Neural cell (in vitro differentiated cells): ENCODE measurements around the gene ACTN1. TPM values are rescaled to one million over a fixed set of nuclear protein-coding genes. Genes with fewer than 3 reads are reported as not detected.

Source experiments
- H2AFZ ChIP-seq: fragments of 200-600, 300-800 bp; sonication (generic), shearing (Covaris generic); 2 replicates; pipeline ENCODE4 v1.6.0; 2014; ENCODE audit warnings: low read depth, mild to moderate bottlenecking, antibody characterized with exemption, low read length, moderate library complexity
- H3F3A ChIP-seq: fragments of 200-600 bp; shearing (Covaris generic); 2 replicates; pipeline ENCODE4 v1.6.1; 2016; ENCODE audit warnings: mild to moderate bottlenecking, moderate library complexity, mixed read lengths, antibody characterized with exemption, low read length; ENCODE audit not compliant: insufficient read depth, poor library complexity, severe bottlenecking
- H3K27ac ChIP-seq: fragments of 200-600, 300-800 bp; sonication (generic), shearing (Covaris generic); 2 replicates; pipeline ENCODE4 v1.5.1; 2014; ENCODE audit warnings: mild to moderate bottlenecking, low read length, moderate library complexity
- H3K27me3 ChIP-seq: fragments of 300-800, 200-600 bp; sonication (generic), shearing (Covaris generic); 2 replicates; pipeline ENCODE4 v1.6.0; 2014; ENCODE audit warnings: mild to moderate bottlenecking, low read depth, low read length, moderate library complexity; ENCODE audit not compliant: insufficient read depth
- H3K36me3 ChIP-seq: fragments of 300-800, 200-600 bp; sonication (generic), shearing (Covaris generic); 2 replicates; pipeline ENCODE4 v1.5.1; 2014; ENCODE audit warnings: mild to moderate bottlenecking, antibody characterized with exemption, low read length, moderate library complexity; ENCODE audit not compliant: insufficient read depth
- H3K4me2 ChIP-seq: fragments of 300-800, 200-600 bp; sonication (generic), shearing (Covaris generic); 2 replicates; pipeline ENCODE4 v1.6.0; 2014; ENCODE audit warnings: mild to moderate bottlenecking, low read length
- H3K4me3 ChIP-seq: fragments of 300-800, 200-600 bp; sonication (generic), shearing (Covaris generic); 2 replicates; pipeline ENCODE4 v1.5.1; 2014; ENCODE audit warnings: mild to moderate bottlenecking, low read length, moderate library complexity
- H3K79me2 ChIP-seq: fragments of 200-600 bp; shearing (Covaris generic); replicated peaks from 2 replicates; pipeline ENCODE4 v1.6.0; 2014; ENCODE audit warnings: mild to moderate bottlenecking, low read length, moderate library complexity; ENCODE audit not compliant: insufficient read depth
- H3K9ac ChIP-seq: fragments of 300-800, 200-600 bp; sonication (generic), shearing (Covaris generic); 2 replicates; pipeline ENCODE4 v1.6.1; 2016; ENCODE audit warnings: mild to moderate bottlenecking, low read length, mixed read lengths
- H3K9me2 ChIP-seq: fragments of 200-600 bp; shearing (Covaris generic); 2 replicates; pipeline ENCODE4 v1.6.1; 2016; ENCODE audit warnings: mild to moderate bottlenecking, low read length, mixed read lengths; ENCODE audit not compliant: insufficient read depth
- H3K9me3 ChIP-seq: fragments of 200-600, 300-800 bp; sonication (generic), shearing (Covaris generic); 2 replicates; pipeline ENCODE4 v1.6.1; 2016; ENCODE audit warnings: mild to moderate bottlenecking, mixed run types, low read length, moderate library complexity, mixed read lengths
- H4K20me1 ChIP-seq: fragments of 200-600 bp; shearing (Covaris generic); 2 replicates; pipeline ENCODE4 v1.6.1; 2016; ENCODE audit warnings: mild to moderate bottlenecking, mixed run types; ENCODE audit not compliant: insufficient read depth
- EP300 ChIP-seq: fragments of 450-650 bp; conservative IDR thresholded peaks from 2 replicates; pipeline ENCODE4 v1.6.1; 2014; ENCODE audit warnings: antibody characterized with exemption, mild to moderate bottlenecking, moderate library complexity; ENCODE audit not compliant: poor library complexity, severe bottlenecking
- EZH2 ChIP-seq: fragments of 200-600, 300-800 bp; shearing (Covaris generic), sonication (generic); IDR thresholded peaks from 2 replicates; pipeline ENCODE4 v1.6.1; 2014; ENCODE audit warnings: antibody characterized with exemption, low read length, borderline replicate concordance, mild to moderate bottlenecking; ENCODE audit not compliant: insufficient read depth, poor library complexity, severe bottlenecking
- MXI1 ChIP-seq: fragments of 450-650 bp; conservative IDR thresholded peaks from 2 replicates; pipeline ENCODE4 v1.6.1; 2014; ENCODE audit warnings: antibody characterized with exemption, mild to moderate bottlenecking; ENCODE audit not compliant: poor library complexity, severe bottlenecking
- POLR2AphosphoS5 ChIP-seq: IDR thresholded peaks from 2 replicates; pipeline ENCODE4 v1.6.1; 2012
- RAD21 ChIP-seq: fragments of 450-650 bp; conservative IDR thresholded peaks from 2 replicates; pipeline ENCODE4 v1.6.1; 2014; ENCODE audit warnings: antibody characterized with exemption, mild to moderate bottlenecking, moderate library complexity
- SMC3 ChIP-seq: fragments of 450-650 bp; conservative IDR thresholded peaks from 2 replicates; pipeline ENCODE4 v1.6.1; 2014; ENCODE audit warnings: antibody characterized with exemption, mild to moderate bottlenecking, moderate library complexity; ENCODE audit not compliant: poor library complexity
- TAF1 ChIP-seq: IDR thresholded peaks from 2 replicates; pipeline ENCODE4 v1.6.1; 2012; ENCODE audit warnings: low read depth
- polyA plus RNA-seq: library from polyadenylated mRNA; depleted of rRNA; stranded (reverse); fragments of >200 nt; gene quantifications from 2 replicates; pipeline ENCODE4 v1.2.3, GENCODE V29; 2014
- TF ChIP-seq, protein P1 (sequence below): fragments of 450-650 bp; IDR thresholded peaks from 2 replicates; pipeline ENCODE4 v1.5.1; 2014; ENCODE audit warnings: antibody characterized with exemption, mild to moderate bottlenecking, moderate library complexity; ENCODE audit not compliant: poor library complexity, severe bottlenecking
- TF ChIP-seq, protein P2 (sequence below): IDR thresholded peaks from 2 replicates; pipeline ENCODE4 v1.6.1; 2012; ENCODE audit warnings: borderline replicate concordance

Gene ACTN1
- polyA plus RNA-seq, 1 donor from 2014 or later: 10.8 TPM

DNA sequence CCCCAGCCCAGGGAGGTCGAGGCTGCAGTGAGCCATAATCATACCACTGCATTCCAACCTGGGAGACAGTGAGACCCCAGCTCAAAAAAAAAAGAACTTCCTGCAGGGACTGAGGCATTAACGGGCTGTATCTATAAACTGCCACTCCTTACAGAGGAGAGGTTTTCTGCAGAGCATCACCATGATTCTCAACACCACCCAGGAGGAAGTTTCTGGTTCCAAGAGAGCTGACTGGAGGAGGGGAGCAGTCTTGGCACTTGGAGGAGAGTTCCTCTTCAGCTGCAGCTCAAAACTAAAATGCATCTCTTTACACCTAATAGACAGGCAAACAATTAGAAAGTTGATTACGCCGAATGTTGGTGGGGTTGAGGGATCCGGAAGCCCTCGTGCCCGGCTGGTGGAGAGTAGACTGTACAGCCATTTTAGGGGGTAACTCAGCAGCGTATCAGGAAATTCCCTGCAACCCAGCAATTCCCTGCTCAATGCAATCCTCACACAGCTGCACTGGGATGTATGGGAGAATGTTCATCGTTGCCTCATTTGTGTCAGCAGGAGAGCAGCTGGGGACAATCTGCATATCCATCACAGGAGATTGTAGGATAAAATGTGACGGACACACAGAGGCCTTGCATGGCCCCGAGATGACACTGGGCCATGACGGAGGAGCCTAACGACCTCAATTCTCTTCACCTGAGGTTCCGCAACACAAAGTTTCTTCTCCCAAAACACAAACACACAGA, 36.6 kb downstream of the ACTN1 start:
- Histone ChIP-seq H3K9me3 (no peaks in the 10 kb centered on the region), H3K9me2 (no peaks in the 10 kb centered on the region), H3K27me3 (no peaks in the 10 kb centered on the region), H3F3A (no peaks in the 10 kb centered on the region), H3K9ac (no peak overlapping the region), H3K4me2 (no peak overlapping the region), H4K20me1 (no peaks in the 10 kb centered on the region), H2AFZ (no peak overlapping the region), H3K36me3 (no peaks in the 10 kb centered on the region), H3K79me2 (no peaks in the 10 kb centered on the region), H3K4me3 (no peak overlapping the region), H3K27ac (no peak overlapping the region)
- TF ChIP-seq MXI1: no peak
- no peak for TF ChIP-seq POLR2AphosphoS5
- no peak for TF ChIP-seq RAD21
- TF ChIP-seq, protein P1, sequence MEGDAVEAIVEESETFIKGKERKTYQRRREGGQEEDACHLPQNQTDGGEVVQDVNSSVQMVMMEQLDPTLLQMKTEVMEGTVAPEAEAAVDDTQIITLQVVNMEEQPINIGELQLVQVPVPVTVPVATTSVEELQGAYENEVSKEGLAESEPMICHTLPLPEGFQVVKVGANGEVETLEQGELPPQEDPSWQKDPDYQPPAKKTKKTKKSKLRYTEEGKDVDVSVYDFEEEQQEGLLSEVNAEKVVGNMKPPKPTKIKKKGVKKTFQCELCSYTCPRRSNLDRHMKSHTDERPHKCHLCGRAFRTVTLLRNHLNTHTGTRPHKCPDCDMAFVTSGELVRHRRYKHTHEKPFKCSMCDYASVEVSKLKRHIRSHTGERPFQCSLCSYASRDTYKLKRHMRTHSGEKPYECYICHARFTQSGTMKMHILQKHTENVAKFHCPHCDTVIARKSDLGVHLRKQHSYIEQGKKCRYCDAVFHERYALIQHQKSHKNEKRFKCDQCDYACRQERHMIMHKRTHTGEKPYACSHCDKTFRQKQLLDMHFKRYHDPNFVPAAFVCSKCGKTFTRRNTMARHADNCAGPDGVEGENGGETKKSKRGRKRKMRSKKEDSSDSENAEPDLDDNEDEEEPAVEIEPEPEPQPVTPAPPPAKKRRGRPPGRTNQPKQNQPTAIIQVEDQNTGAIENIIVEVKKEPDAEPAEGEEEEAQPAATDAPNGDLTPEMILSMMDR: no peak
- TF ChIP-seq EZH2: no peak
- TF ChIP-seq, protein P2, sequence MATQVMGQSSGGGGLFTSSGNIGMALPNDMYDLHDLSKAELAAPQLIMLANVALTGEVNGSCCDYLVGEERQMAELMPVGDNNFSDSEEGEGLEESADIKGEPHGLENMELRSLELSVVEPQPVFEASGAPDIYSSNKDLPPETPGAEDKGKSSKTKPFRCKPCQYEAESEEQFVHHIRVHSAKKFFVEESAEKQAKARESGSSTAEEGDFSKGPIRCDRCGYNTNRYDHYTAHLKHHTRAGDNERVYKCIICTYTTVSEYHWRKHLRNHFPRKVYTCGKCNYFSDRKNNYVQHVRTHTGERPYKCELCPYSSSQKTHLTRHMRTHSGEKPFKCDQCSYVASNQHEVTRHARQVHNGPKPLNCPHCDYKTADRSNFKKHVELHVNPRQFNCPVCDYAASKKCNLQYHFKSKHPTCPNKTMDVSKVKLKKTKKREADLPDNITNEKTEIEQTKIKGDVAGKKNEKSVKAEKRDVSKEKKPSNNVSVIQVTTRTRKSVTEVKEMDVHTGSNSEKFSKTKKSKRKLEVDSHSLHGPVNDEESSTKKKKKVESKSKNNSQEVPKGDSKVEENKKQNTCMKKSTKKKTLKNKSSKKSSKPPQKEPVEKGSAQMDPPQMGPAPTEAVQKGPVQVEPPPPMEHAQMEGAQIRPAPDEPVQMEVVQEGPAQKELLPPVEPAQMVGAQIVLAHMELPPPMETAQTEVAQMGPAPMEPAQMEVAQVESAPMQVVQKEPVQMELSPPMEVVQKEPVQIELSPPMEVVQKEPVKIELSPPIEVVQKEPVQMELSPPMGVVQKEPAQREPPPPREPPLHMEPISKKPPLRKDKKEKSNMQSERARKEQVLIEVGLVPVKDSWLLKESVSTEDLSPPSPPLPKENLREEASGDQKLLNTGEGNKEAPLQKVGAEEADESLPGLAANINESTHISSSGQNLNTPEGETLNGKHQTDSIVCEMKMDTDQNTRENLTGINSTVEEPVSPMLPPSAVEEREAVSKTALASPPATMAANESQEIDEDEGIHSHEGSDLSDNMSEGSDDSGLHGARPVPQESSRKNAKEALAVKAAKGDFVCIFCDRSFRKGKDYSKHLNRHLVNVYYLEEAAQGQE: no peak
- TF ChIP-seq EP300: no peak
- no peak for TF ChIP-seq TAF1
- TF ChIP-seq SMC3: no peak

DNA sequence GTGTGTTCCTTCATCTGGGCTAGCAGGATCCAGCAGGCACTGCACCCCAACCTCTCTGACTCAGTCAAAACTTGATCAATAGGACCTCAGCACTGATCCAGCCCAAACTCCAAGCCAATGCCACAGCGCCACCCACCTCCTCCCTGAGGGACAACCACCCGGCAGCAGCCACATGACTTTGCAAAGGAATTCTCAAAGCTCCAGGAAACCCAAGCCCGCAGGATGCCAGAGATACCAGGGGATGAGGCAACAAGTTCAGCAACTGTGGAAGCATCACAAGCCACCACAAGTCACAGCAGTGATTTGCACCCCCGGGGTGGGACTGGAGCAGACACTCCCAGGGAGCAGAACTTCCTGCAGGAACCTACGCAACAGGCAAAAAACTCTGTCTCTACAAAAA, 37.3 kb downstream of the ACTN1 start:
- Histone ChIP-seq H3K4me3 (no peak overlapping the region), H3K9ac (no peak overlapping the region), H3K9me3 (no peaks in the 10 kb centered on the region), H3K27me3 (no peaks in the 10 kb centered on the region), H3K9me2 (no peaks in the 10 kb centered on the region), H3F3A (no peaks in the 10 kb centered on the region), H2AFZ (no peak overlapping the region), H3K79me2 (no peaks in the 10 kb centered on the region), H3K4me2 (no peak overlapping the region), H3K36me3 (no peaks in the 10 kb centered on the region), H4K20me1 (no peaks in the 10 kb centered on the region), H3K27ac (no peak overlapping the region)
- TF ChIP-seq EZH2 (no peak), EP300 (no peak), SMC3 (no peak), POLR2AphosphoS5 (no peak), RAD21 (no peak), MXI1 (no peak)
- TF ChIP-seq, protein P1: no peak
